Neural progenitor cell (in vitro differentiated cells): Measurements from ENCODE around the gene RNLS. TPM values are rescaled to one million over a fixed set of nuclear protein-coding genes. Genes with fewer than 3 reads are reported as not detected.
"Not testable (repeated sequence)": the region's sequence is repeated elsewhere in the genome, so short reads cannot be mapped to it uniquely, and the experiment has no call there.

Source experiments
- DNase-seq: peaks from one replicate; pipeline ENCODE4 v3.0.0-alpha.2; 2016; ENCODE audit warnings: low spot score
- H2AFZ ChIP-seq: fragments of 200-600 bp; sonication (generic); replicated peaks from 2 replicates; pipeline ENCODE4 v1.6.1; 2016; ENCODE audit warnings: antibody characterized with exemption
- H3F3A ChIP-seq: fragments of 200-600 bp; sonication (generic); 2 replicates; pipeline ENCODE4 v1.6.1; 2016; ENCODE audit warnings: antibody characterized with exemption, low read depth
- H3K27ac ChIP-seq: fragments of 200-600 bp; sonication (generic); 2 replicates; pipeline ENCODE4 v1.5.1; 2016; ENCODE audit warnings: mild to moderate bottlenecking
- H3K27me3 ChIP-seq: fragments of 200-600 bp; sonication (generic); 2 replicates; pipeline ENCODE4 v1.6.1; 2016; ENCODE audit warnings: mild to moderate bottlenecking, moderate library complexity
- H3K36me3 ChIP-seq: fragments of 200-600 bp; sonication (generic); 2 replicates; pipeline ENCODE4 v1.5.1; 2016
- H3K4me1 ChIP-seq: fragments of 200-600 bp; sonication (generic); 2 replicates; pipeline ENCODE4 v1.6.1; 2016; ENCODE audit warnings: mixed run types
- H3K4me2 ChIP-seq: fragments of 200-600 bp; sonication (generic); 2 replicates; pipeline ENCODE4 v1.6.1; 2016
- H3K4me3 ChIP-seq: fragments of 200-600 bp; sonication (generic); 2 replicates; pipeline ENCODE4 v1.5.1; 2016
- H3K79me2 ChIP-seq: fragments of 200-600 bp; sonication (generic); 2 replicates; pipeline ENCODE4 v1.6.1; 2016; ENCODE audit warnings: low read depth
- H3K9ac ChIP-seq: fragments of 200-600 bp; sonication (generic); 2 replicates; pipeline ENCODE4 v1.6.1; 2016
- H3K9me3 ChIP-seq: fragments of 200-600 bp; sonication (generic); 2 replicates; pipeline ENCODE4 v1.5.1; 2016; ENCODE audit warnings: low read depth
- H4K20me1 ChIP-seq: fragments of 200-600 bp; sonication (generic); 2 replicates; pipeline ENCODE4 v1.6.1; 2016; ENCODE audit warnings: low read depth
- H3K27ac Mint-ChIP-seq: 3 replicates; pipeline ENCODE4 v1.8.0; 2021; ENCODE audit warnings: mixed read lengths
- H3K27me3 Mint-ChIP-seq: 2 replicates; pipeline ENCODE4 v1.8.0; 2022; ENCODE audit warnings: low read depth, mild to moderate bottlenecking, inconsistent platforms, moderate library complexity, mixed read lengths; ENCODE audit not compliant: insufficient read depth
- H3K36me3 Mint-ChIP-seq: 3 replicates; pipeline ENCODE4 v1.8.0; 2021; ENCODE audit warnings: mixed read lengths
- H3K4me1 Mint-ChIP-seq: 3 replicates; pipeline ENCODE4 v1.8.0; 2021; ENCODE audit warnings: mixed read lengths
- H3K4me3 Mint-ChIP-seq: 3 replicates; pipeline ENCODE4 v1.8.0; 2021; ENCODE audit warnings: mild to moderate bottlenecking, moderate library complexity, mixed read lengths
- H3K9me3 Mint-ChIP-seq: 3 replicates; pipeline ENCODE4 v1.8.0; 2020; ENCODE audit warnings: mixed read lengths
- EZH2 ChIP-seq: fragments of 200-600 bp; sonication (generic); IDR thresholded peaks from 2 replicates; pipeline ENCODE4 v1.6.1; 2017; ENCODE audit warnings: antibody characterized with exemption, mild to moderate bottlenecking, moderate library complexity
- EZH2phosphoT487 ChIP-seq: fragments of 200-600 bp; sonication (generic); IDR thresholded peaks from 2 replicates; pipeline ENCODE4 v1.6.1; 2017; ENCODE audit warnings: antibody characterized with exemption
- total RNA-seq: library from RNA; depleted of rRNA; stranded (reverse); fragments of >200 nt; gene quantifications from 2 replicates; pipeline ENCODE4 v1.2.3, GENCODE V29; 2015; ENCODE audit warnings: low replicate concordance
- TF ChIP-seq, protein P1 (sequence below): fragments of 200-600 bp; sonication (generic); IDR thresholded peaks from 2 replicates; pipeline ENCODE4 v1.5.1; 2017; ENCODE audit warnings: antibody characterized with exemption, mild to moderate bottlenecking

RNLS gene
- total RNA-seq, 1 donor from 2014 or later, result 9.1 TPM

DNA sequence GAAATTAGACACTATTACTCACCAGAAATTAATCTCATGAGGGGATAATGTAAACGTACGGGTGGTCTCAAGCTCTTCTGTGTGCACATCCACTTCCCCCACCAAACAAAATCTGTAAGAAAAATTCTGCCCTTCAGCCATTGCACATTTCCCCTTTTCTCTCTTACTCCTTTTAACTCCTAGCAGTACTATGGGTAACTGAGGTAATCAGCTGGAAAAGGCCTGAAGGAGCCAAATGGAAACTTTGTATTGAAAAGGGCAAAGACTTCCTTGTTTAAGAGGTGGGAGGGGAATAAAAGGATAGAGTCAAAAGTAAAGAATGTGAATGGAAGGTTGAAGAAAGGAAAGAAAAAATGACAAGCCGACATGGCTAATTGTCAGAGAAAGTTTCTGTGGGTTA is 273.8 kb downstream of the RNLS start:
- Histone ChIP-seq H3K9ac (no peak overlapping the region), H3K4me1 (no peaks in the 10 kb centered on the region), H3K9me3 (no peaks in the 10 kb centered on the region), H3K79me2 (no peaks in the 10 kb centered on the region), H3K27me3 (no peaks in the 10 kb centered on the region), H3F3A (no peaks in the 10 kb centered on the region), H3K36me3 (no peaks in the 10 kb centered on the region), H3K4me2 (no peak overlapping the region), H3K4me3 (no peak overlapping the region), H2AFZ (no peak overlapping the region), H4K20me1 (no peaks in the 10 kb centered on the region), H3K27ac (no peak overlapping the region)
- TF ChIP-seq EZH2 (no peak), EZH2phosphoT487 (no peak)
- TF ChIP-seq, protein P1, sequence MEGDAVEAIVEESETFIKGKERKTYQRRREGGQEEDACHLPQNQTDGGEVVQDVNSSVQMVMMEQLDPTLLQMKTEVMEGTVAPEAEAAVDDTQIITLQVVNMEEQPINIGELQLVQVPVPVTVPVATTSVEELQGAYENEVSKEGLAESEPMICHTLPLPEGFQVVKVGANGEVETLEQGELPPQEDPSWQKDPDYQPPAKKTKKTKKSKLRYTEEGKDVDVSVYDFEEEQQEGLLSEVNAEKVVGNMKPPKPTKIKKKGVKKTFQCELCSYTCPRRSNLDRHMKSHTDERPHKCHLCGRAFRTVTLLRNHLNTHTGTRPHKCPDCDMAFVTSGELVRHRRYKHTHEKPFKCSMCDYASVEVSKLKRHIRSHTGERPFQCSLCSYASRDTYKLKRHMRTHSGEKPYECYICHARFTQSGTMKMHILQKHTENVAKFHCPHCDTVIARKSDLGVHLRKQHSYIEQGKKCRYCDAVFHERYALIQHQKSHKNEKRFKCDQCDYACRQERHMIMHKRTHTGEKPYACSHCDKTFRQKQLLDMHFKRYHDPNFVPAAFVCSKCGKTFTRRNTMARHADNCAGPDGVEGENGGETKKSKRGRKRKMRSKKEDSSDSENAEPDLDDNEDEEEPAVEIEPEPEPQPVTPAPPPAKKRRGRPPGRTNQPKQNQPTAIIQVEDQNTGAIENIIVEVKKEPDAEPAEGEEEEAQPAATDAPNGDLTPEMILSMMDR, result no peak
- Mint-ChIP-seq H3K36me3 (no peaks in the 10 kb centered on the region), H3K4me3 (no peak overlapping the region), H3K4me1 (no peaks in the 10 kb centered on the region), H3K27ac (no peak overlapping the region), H3K27me3 (no peaks in the 10 kb centered on the region), H3K9me3 (no peaks in the 10 kb centered on the region)
- no peak for DNase-seq

DNA sequence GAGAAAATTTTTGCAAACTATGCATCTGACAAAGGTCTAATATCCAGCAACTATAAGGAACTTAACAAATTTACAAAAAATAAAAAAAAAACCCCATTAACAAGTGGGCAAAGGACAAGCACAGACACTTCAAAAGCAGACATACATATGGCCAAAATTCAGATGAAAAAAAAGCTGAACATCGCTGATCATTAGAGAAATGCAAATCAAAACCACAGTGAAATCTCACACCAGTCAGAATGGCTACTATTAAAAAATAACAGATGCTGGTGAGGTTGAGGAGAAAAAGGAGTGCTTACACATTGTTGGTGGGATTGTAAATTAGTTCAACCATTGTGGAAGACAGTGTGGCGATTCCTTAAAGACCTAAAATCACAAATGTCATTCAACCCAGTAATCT is 274.8 kb downstream of the RNLS start:
- H3K4me1 ChIP-seq, H3K4me3 ChIP-seq, H3K4me2 ChIP-seq, H3K27ac Mint-ChIP-seq, DNase-seq, H3K79me2 ChIP-seq, H3K36me3 ChIP-seq, H3K4me1 Mint-ChIP-seq, H3K27me3 ChIP-seq, H3K9me3 ChIP-seq, H3K9me3 Mint-ChIP-seq, H3K36me3 Mint-ChIP-seq, H3K27ac ChIP-seq, H3K9ac ChIP-seq, H3K4me3 Mint-ChIP-seq, H4K20me1 ChIP-seq, H3K27me3 Mint-ChIP-seq, H3F3A ChIP-seq, H2AFZ ChIP-seq: not testable (repeated sequence)

DNA sequence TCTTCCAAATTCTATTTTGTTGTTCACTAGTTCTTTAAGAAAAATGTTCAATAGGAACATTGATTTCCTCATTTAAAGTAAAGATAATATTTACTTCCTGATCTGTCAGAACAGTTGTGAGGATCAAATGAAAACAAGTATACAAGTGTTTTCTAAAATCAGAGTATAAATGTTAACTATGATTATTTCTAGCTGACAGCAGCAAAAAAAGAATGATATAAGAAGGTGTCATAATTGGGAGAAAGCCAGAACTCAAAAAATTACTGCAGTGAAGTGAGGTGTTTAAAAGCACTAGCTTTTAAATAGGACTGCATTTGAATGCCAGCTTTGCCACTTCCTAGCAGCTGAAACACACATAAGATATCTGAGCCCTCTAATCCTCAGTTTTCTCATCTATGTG is 283.3 kb downstream of the RNLS start:
- Histone ChIP-seq H3K9me3 (no peaks in the 10 kb centered on the region), H3K4me1 (peaks cover 4% of the 10 kb centered on the region), H3K27me3 (no peaks in the 10 kb centered on the region), H3K36me3 (no peaks in the 10 kb centered on the region), H3K79me2 (no peaks in the 10 kb centered on the region), H2AFZ (no peak overlapping the region), H4K20me1 (no peaks in the 10 kb centered on the region), H3K9ac (no peak overlapping the region), H3K4me2 (no peak overlapping the region), H3K27ac (no peak overlapping the region), H3F3A (no peaks in the 10 kb centered on the region), H3K4me3 (no peak overlapping the region)
- no peak overlapping the region for H3K27ac Mint-ChIP-seq
- no peaks in the 10 kb centered on the region for H3K27me3 Mint-ChIP-seq
- H3K9me3 Mint-ChIP-seq, result no peaks in the 10 kb centered on the region
- no peak for TF ChIP-seq EZH2phosphoT487
- TF ChIP-seq, protein P1, result no peak
- no peak for TF ChIP-seq EZH2
- no peaks in the 10 kb centered on the region for H3K36me3 Mint-ChIP-seq
- peaks cover 2% of the 10 kb centered on the region for H3K4me1 Mint-ChIP-seq
- no peak overlapping the region for H3K4me3 Mint-ChIP-seq
- no peak for DNase-seq

DNA sequence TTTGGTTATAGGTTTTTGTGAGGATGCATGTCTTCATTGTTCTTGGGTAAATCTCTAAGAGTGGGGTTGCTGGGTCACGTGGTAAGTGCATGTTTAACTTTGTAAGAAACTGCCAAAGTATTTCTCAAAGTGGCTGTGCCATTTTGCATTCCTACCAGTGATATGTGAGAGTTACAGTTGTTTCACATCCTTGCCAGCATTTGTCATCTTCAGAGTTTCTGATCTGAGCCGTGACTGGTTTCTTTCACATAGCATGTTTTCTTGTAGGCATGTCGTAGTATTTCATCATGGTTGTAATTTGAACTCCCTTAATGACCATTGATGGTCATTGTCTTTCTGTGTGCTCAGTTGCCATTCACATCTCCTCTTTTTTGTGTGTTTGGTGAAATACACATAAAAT is 286.0 kb downstream of the RNLS start:
- no peak for DNase-seq
- H3K4me1 ChIP-seq, result peaks cover 4% of the 10 kb centered on the region
- H3K4me2 ChIP-seq, result no peak overlapping the region
- Mint-ChIP-seq H3K36me3 (no peaks in the 10 kb centered on the region), H3K9me3 (no peaks in the 10 kb centered on the region), H3K4me1 (peaks cover 2% of the 10 kb centered on the region), H3K4me3 (no peak overlapping the region), H3K27me3 (peaks cover 2% of the 10 kb centered on the region), H3K27ac (no peak overlapping the region)
- no peak overlapping the region for H3K9ac ChIP-seq
- TF ChIP-seq, protein P1, result no peak
- no peak for TF ChIP-seq EZH2
- no peak for TF ChIP-seq EZH2phosphoT487
- no peak overlapping the region for H2AFZ ChIP-seq
- H3K79me2 ChIP-seq, result no peaks in the 10 kb centered on the region
- H3K27ac ChIP-seq, result no peak overlapping the region
- H3K9me3 ChIP-seq, result no peaks in the 10 kb centered on the region
- no peaks in the 10 kb centered on the region for H3K27me3 ChIP-seq
- H4K20me1 ChIP-seq, result no peaks in the 10 kb centered on the region
- no peaks in the 10 kb centered on the region for H3K36me3 ChIP-seq
- no peaks in the 10 kb centered on the region for H3F3A ChIP-seq
- no peak overlapping the region for H3K4me3 ChIP-seq
